Mucosa of rectum (tissue), 2 donors: ENCODE results near the gene MYH1.
A peak's percentile ranks its signal among the peaks of the same experiment; 100 is the strongest.

Experiments used
- H3K27ac ChIP-seq, 2 donors: one replicate each; pipeline ENCODE4 v1.7.0; 2013; ENCODE audit warnings: inconsistent platforms in 2 of 2, low read depth in 2 of 2, low read length in 2 of 2
- H3K27me3 ChIP-seq, 2 donors: one replicate each; pipeline ENCODE4 v1.7.0; 2013; ENCODE audit warnings: low read length in 2 of 2; ENCODE audit not compliant: control insufficient read depth in 2 of 2, insufficient read depth in 2 of 2
- H3K36me3 ChIP-seq, 2 donors: one replicate each; pipeline ENCODE4 v1.7.0; 2013; ENCODE audit warnings: low read length in 2 of 2; ENCODE audit not compliant: control insufficient read depth in 2 of 2, insufficient read depth in 2 of 2
- H3K4me1 ChIP-seq, 2 donors: one replicate each; pipeline ENCODE4 v1.7.0; 2013; ENCODE audit warnings: low read length in 2 of 2, mild to moderate bottlenecking in 1 of 2; ENCODE audit not compliant: control insufficient read depth in 2 of 2, insufficient read depth in 2 of 2
- H3K4me3 ChIP-seq, 2 donors: one replicate each; pipeline ENCODE4 v1.7.0; 2013; ENCODE audit warnings: low read length in 2 of 2
- H3K9ac ChIP-seq, 2 donors: one replicate each; pipeline ENCODE4 v1.7.0; 2013; ENCODE audit warnings: low read length in 2 of 2, low read depth in 1 of 2, mild to moderate bottlenecking in 1 of 2
- H3K9me3 ChIP-seq, 2 donors: one replicate each; pipeline ENCODE4 v1.7.0; 2013; ENCODE audit warnings: low read length in 2 of 2; ENCODE audit not compliant: control insufficient read depth in 2 of 2
- donor health status: healthy.
- donor health status: Normal muscosa, but diverticular disease.

The MYH1 gene

GRCh38 chr17:10447026-10447931, 71.1 kb downstream of the MYH1 start:
- Histone ChIP-seq H3K27me3 (no peaks in the 10 kb centered on the region), H3K4me3 (peak overlapping the region; percentile 36 to 48), H3K9me3 (no peaks in the 10 kb centered on the region), H3K9ac (no peak overlapping the region), H3K27ac (peak overlapping the region; percentile 30 to 58), H3K4me1 (peaks cover 2 to 10% of the 10 kb centered on the region in 2 donors), H3K36me3 (no peaks in the 10 kb centered on the region)
